ENCODE measurements around the gene PRDM15.

- TF ChIP-seq CTCF (conservative IDR thresholded peaks at IDR 0.05 in 1 of 2, IDR thresholded peaks at IDR 0.05 in 1 of 2; ENCODE audit: extremely low read depth in 1 of 2, insufficient read depth in 1 of 2, low read depth in 1 of 2, low read length in 2 of 2), result no peak
- no peak for TF ChIP-seq EZH2 (IDR thresholded peaks at IDR 0.05; ENCODE audit: borderline replicate concordance, low read length)
Measured at GRCh38 chr21:41906770-41907169, 27.6 kb upstream of the PRDM15 start.

Data from mammary epithelial cell (primary cell).